Anterior cingulate cortex (tissue), 58 donors: ENCODE results near the gene CSNK2B.

Source experiments
- DNase-seq, 58 donors: peaks; one replicate each; lab custom pipeline; 2025; lab: John Stamatoyannopoulos, UW

Gene CSNK2B

DNA sequence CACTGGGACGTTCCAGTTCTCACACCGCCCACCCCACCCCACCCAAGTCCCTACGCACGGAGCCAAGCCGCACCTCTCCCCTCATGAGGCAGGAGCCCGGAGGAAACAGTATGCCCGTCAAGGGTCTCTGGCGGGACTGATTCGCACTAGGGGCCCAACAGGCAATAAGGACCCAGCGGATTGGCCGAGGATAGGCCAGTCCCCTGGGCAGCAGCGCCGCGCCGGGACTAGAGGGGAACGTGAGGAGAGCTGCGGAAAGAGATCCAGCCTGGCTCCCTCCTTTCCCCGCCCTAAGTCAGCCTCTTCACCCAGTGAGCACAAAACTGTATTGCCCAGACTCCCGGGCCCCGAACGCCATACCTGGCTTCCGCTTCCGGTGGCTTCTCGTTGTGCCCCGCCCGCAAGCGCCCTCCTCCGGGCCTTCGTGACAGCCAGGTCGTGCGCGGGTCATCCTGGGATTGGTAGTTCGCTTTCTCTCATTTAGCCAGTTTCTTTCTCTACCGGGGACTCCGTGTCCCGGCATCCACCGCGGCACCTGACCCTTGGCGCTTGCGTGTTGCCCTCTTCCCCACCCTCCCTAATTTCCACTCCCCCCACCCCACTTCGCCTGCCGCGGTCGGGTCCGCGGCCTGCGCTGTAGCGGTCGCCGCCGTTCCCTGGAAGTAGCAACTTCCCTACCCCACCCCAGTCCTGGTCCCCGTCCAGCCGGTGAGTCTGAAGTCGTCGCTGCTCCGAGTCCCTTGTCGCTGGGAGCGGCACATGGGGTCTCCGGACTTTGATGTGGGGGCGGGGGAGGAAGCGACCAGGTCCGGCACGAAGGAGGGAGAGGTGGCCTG, at the start of gene CSNK2B:
Gene CSNK2B, plus strand, starts transcription at position 580 of the 836 bp plus-strand sequence. CDS start 752 bp downstream, outside the sequence.
- DNase-seq: peak; percentile 82 to 100 (median 98)

DNA sequence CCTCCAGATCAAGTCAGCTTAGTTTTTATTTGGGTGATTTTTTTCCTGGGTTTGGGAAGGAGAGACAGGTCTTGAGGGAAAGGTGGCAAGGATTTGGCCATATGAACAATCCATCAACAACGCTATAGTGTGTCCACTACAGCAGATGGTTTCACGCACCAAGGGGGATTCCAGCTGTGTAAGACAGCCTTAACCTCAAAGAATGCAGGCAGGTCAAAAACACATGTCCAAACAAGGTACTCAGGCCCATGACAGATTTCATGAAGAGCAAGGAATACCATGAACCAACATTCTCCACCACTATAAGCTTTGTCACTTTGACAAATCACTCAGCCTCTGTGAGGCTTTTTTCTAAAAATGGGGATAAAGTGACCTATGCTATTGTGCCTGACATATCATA, 48.9 kb upstream of the CSNK2B start:
- DNase-seq: no peak

DNA sequence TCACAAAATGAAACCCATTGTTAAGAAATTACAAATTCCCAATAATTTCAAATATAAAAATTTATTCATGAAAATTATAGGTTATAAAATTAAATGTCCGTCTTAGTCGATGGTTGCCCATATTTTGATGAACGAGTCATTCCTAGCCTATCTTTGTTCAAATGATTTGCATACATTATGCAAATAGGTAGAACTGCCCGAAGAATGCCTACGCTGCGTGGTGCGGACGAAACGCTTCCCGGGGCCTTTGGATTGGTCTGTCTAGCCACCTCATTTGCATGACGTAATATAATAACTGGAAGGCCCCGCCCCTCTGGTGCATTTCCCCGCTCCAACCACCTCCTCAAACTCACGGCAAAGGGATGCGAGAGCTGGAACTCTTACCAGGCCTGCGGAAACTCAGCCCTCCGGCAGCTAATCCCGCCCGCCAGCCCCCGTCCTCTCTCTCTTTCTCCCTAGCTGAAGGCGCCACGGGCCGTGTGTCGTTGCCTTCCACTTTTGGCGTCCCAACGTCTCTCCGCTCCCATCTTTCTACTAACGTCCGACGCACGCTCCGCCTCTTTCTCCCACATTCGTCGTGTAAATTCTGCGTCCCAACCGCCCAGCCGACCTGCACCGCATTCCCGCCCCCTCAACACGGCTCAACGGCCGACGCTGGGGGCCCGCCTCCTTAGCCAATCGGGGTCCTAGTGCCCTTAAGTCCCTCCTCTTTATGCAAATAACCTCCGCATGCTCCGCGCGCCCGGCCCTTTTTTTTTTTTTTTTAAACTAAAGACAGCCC, 45.9 kb upstream of the CSNK2B start:
- DNase-seq: peak; percentile 93 to 100 (median 98)

DNA sequence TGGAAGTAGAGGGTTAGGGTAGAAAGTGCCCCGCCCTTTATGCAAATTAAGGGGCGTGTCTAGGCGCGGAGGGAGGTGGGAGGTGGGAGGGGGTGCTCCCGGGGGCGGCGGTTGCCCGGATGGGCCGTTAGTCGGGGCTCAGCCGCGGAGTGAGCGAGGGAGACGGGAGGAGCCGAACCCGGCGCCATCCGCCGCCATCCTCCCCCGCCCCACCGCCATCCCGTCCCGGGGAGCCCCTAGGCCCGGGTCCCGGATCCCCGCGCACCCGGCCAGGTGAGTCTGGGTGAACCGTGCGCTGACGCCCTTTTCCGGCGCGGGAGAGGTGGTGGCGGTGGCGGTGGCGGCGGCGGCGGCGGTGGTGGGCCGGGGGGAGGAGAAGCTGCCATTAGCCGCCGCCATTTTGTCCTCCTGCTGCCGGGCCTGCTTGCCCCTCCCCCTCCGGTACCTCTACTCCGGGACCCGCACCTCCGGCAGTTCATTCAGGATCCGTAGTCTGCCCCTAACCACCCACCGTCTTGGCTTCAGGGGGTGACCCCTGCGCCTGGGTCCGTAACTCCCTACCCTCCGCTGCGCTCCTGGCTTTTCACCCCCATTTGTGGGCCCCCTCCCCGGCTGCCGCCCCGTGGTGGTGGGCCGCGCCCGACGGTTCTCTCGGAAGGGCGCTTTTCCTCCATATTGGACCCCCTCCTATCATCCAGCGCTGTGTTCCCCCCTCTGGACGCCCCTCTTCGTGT, 45.1 kb upstream of the CSNK2B start, which contains the start of gene PRRC2A:
Gene PRRC2A, plus strand, starts transcription at position 130 of the 734 bp plus-strand sequence. CDS start 2,075 bp downstream, outside the sequence.
- peak in 42 of 58 donors; percentile 46 to 100 (median 78) for DNase-seq

DNA sequence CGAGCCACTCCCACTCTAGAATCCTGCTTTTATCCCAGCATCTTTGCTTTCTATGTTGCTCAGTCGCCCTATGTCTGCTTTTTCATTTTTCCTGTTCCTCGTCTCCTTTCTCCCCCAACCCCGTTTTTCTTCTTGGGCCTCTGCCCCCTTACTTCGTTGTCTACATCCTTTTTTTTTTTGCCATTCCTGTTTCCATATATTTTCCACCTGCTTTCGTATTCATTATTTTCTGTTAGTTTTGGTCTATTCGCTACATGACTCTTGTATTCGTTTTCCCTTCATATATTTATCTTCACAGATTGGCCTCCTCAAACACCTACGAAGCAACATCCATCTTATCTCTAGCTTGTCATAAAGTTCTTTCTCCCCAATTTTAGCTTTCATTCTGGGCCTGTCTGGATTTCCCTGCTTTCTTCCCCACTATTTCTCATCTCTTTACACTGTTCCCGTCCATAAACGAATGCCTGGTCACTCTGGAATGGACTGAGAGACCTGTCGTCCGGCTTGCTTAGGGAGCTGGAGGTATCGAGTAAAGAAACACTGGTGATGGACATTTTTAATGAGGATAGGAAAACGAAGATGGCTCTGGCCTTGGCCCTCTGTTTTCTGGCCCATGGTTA, 44.5 kb upstream of the CSNK2B start:
- no peak for DNase-seq

DNA sequence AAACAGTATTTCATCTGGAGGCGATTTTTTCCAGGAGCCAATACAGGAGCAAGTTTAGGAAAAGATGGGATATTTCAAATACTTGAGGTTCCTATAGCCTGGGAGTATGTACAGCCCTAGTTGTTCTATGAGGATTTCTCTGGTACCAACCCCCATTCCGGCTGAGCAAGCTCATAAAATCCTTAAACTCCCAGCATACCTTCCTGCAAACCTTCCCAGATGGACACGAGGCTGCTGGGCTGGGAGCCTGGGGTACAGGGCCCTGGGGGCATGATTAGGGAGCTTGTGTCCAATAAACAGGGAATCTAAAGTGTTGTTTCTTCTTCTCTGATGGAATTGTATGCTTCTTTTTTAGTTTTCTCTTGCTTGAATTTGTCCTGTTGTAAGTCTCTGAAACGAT, 43.9 kb upstream of the CSNK2B start:
- DNase-seq: peak in 1 of 58 donors; percentile 6

DNA sequence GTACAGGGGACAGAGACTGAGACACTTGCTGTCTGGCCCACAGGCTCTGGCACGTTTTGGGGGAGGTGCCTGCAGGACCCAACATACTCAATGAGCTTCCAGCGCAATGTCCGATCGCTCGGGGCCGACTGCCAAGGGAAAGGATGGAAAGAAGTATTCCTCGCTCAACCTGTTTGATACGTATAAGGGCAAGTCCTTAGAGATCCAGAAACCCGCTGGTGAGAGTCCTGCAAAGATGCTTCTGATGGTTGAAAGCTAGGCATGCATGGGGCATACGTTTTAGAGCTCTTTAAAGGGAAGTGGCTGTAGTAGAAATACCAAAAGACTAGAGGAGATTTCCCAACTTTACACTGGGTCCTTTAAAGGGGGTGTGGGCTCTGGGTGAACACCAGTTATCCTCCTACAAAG, 43.2 kb upstream of the CSNK2B start:
- DNase-seq: no peak

DNA sequence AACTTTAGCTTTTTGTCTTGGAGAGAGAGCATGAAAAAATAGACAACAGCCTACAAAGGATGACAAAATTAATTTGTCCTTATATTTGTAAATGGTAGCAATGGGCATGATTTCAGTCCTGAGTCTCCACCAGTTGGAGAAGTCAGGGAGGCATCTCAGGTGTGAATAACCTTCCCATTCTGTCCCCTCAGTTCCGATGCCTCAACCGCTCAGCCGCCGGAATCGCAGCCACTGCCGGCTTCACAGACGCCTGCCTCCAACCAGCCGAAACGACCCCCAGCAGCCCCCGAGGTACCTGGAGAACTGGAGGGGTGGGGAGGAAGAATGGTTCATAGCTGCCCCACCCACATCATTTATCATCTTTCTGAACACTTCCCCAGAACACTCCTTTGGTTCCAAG, 41.8 kb upstream of the CSNK2B start:
- DNase-seq: no peak

DNA sequence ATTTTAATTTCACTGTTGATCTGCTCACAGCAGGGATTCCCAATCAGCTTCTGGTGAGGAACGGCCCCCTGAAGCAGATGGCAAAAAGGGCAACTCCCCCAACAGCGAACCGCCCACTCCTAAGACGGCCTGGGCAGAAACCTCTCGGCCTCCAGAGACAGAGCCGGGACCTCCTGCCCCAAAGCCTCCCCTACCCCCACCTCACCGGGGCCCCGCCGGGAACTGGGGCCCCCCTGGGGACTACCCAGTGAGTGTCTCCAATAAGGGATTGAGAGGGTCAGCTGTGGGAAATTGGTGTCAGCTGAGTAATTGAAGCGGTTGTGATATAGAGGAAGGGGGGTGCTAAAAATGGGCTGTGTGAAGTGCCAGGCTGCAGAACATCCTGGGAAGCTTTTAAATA, 38.9 kb upstream of the CSNK2B start:
- DNase-seq: no peak

DNA sequence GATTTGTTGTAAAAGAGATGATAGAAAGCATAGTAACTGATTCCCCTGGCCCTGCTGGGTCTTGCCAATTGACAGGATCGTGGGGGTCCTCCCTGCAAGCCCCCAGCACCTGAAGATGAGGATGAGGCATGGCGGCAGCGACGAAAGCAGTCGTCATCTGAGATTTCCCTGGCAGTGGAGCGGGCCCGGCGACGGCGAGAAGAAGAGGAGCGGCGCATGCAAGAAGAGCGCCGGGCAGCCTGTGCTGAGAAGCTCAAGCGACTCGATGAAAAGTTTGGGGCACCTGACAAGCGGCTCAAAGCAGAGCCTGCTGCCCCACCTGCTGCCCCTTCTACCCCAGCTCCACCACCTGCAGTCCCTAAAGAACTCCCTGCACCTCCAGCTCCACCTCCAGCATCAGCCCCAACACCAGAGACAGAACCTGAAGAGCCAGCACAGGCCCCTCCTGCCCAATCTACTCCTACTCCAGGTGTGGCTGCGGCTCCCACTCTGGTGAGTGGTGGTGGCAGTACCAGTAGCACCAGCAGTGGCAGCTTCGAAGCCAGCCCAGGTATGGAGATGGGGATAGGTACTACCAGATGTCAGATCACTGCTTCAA, 38.1 kb upstream of the CSNK2B start:
- no peak for DNase-seq

DNA sequence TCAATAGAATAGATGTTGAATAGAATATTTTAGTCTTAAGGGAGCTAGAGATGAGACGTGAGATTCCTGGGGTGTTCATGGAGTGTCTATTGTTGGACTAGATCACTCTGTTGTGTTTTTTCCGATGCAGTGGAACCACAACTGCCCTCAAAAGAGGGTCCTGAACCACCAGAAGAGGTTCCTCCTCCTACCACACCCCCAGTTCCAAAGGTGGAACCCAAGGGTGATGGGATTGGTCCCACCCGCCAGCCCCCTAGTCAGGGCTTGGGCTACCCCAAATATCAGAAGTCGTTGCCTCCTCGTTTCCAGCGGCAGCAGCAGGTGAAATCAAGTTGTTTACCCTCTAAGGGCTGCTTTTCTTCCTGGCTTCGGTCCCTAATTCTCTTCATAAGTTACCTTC, 36.9 kb upstream of the CSNK2B start:
- no peak for DNase-seq

DNA sequence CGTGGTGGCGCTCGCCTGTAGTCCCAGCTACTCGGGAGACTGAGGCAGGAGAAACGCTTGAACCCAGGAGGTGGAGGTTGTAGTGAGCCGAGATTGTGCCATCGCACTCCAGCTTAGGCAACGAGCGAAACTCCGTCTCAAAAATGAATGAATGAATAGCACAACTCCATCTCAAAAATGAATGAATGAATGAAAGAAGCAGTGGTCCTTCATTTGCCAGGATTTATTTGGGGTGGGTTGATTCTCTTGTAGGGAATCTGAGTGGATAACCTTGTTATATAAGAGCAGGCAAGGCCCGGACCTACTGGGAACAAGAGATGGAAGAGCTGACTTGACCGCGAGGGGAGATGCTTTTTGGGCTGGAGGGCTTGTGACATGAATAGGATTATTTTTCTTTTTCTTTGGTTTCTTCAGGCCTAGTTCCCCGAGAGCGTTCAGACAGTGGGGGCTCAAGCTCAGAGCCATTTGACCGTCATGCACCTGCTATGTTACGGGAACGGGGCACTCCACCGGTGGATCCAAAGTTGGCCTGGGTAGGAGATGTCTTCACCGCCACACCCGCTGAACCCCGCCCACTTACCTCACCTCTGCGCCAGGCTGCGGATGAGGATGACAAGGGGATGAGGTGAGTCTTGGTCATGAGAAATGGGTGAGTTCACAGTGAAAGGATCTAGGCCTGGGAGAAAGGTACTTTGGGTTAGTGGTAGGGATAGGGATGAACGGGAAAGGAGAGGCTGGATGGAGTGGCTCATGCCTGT, 35.5 kb upstream of the CSNK2B start:
- DNase-seq: no peak

DNA sequence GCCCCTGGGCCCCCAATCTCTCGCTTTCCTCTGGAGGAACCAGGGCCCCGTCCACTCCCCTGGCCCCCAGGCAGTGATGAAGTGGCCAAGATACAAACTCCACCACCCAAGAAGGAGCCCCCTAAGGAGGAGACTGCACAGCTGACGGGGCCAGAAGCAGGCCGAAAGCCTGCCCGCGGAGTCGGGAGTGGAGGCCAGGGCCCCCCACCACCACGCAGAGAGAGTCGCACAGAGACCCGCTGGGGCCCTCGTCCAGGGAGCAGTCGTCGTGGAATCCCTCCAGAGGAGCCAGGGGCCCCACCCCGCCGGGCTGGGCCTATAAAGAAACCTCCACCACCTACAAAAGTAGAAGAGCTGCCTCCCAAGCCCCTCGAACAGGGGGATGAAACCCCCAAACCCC, 34.7 kb upstream of the CSNK2B start:
- no peak for DNase-seq

DNA sequence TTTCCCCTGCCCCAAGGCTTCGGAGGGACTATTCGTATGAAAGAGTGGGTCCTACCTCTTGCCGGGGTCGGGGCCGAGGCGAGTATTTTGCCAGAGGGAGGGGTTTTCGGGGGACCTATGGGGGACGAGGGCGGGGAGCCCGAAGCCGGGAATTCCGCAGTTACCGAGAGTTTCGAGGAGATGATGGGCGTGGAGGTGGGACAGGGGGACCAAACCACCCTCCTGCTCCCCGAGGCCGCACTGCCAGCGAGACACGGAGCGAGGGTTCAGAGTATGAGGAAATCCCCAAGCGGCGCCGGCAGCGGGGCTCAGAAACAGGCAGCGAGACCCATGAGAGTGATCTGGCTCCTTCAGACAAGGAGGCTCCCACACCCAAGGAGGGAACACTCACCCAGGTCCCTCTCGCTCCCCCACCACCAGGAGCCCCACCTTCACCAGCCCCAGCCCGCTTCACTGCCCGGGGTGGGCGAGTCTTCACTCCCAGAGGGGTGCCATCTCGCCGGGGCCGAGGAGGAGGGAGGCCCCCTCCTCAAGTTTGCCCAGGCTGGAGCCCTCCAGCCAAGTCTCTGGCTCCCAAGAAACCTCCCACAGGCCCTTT, 34.1 kb upstream of the CSNK2B start:
- no peak for DNase-seq

DNA sequence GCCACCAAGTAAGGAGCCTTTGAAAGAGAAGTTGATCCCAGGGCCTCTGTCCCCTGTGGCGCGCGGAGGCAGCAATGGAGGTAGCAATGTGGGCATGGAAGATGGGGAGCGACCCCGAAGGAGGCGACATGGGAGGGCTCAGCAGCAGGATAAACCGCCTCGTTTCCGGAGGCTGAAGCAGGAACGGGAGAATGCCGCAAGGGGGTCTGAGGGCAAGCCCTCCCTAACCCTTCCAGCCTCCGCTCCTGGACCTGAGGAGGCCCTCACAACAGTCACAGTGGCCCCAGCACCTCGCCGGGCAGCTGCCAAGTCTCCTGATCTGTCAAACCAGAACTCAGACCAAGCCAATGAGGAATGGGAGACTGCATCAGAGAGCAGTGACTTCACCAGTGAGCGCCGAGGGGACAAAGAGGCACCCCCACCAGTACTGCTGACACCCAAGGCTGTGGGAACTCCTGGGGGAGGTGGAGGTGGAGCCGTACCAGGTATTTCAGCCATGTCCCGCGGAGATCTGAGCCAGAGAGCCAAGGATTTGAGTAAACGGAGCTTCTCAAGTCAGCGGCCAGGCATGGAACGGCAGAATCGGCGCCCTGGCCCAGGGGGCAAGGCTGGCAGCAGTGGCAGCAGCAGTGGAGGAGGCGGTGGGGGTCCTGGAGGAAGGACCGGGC, 33.5 kb upstream of the CSNK2B start:
- DNase-seq: no peak

DNA sequence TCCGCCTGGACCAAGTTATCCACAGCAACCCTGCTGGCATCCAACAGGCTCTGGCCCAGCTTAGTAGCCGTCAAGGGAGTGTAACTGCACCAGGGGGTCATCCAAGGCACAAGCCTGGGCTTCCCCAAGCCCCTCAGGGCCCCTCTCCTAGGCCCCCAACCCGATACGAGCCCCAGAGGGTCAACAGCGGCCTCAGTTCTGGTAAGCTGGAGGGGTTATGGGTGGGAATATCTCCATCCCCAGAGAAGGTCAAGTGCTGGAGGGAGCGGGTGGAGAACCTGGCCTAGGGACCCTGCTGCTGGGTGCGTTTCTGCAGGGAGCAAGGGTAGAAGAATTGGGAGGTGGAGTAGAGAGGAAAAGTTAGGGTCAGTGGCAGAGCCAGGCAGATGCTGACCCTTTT, 32.4 kb upstream of the CSNK2B start:
- no peak for DNase-seq

DNA sequence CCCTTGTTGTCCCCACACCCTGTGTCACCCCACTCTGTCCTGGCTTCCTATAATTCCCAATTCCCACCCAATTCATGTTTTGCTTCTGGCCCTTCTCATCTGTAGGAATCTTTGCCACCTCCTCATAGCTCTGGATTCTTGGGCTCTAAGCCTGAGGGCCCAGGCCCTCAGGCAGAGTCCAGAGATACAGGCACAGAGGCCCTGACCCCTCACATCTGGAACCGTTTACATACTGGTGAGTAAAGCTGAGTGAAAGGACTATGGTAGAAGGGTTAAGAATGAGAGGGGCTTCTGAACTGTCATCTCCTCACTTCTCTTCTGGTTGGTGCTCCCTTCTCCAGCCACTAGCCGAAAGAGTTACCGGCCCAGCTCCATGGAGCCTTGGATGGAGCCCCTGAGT, 31.7 kb upstream of the CSNK2B start:
- no peak for DNase-seq

DNA sequence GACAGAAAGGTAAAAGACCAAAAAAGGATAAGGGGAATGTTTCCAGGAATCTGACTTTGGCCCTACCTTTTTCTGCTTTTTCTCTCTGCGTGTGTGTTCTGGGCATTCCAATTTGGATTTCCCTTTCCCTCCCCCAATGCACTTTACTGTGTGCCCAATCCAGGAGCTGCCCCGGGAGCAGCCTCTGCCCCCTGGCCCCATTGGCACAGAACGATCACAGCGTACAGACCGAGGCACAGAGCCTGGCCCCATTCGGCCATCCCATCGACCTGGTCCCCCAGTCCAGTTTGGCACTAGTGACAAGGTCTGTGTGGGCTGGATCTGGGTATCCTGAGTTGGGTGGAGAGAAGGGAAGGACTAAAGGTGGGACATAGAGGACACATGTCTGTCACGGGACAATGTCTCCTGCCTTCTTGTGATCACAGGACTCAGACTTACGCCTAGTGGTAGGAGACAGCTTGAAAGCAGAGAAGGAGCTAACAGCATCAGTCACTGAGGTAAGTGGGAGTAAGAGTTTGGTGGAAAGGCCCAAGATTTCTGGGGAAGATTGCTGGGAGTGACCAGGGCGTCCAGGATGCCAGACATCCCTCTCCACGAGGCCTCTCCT, 30.8 kb upstream of the CSNK2B start:
- no peak for DNase-seq
